ENCODE measurements around the gene CEP192.
"Not testable (repeated sequence)": the region's sequence is repeated elsewhere in the genome, so short reads cannot be mapped to it uniquely, and the experiment has no call there.

The CEP192 gene

DNA sequence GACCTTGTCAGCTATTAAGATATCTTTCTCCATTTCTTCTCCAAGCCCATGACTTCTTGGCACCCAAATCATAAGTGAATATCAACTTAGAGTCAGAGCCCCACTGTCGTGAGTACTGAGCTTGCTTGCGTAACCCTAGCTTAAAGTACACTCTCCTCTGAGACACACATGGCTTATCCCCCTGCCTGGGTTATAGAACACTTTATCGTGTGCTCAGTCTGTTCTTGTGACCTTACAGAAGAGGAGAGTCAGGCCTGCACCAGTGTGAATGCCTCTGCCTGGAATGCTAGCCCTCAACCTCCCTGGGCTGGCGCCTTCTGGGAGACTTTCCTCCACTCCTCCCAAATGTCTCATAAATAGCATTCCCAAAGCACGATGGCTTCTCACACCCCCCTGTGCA, 79.3 kb downstream of the CEP192 start:
- H3K36me3 ChIP-seq (ENCODE audit: insufficient read depth, low read length), result peaks cover 96% of the 10 kb centered on the region
- H3K9ac ChIP-seq (ENCODE audit: low read depth, low read length, poor library complexity, severe bottlenecking), result no peak overlapping the region
- H3K4me2 ChIP-seq (ENCODE audit: low read depth, low read length, poor library complexity, severe bottlenecking), result no peak overlapping the region
- no peaks in the 10 kb centered on the region for H3K4me1 ChIP-seq (ENCODE audit: insufficient read depth, low read length, poor library complexity, severe bottlenecking)
- no peak for TF ChIP-seq EZH2phosphoT487 (IDR thresholded peaks at IDR 0.05; ENCODE audit: borderline replicate concordance)
- TF ChIP-seq, protein P1, sequence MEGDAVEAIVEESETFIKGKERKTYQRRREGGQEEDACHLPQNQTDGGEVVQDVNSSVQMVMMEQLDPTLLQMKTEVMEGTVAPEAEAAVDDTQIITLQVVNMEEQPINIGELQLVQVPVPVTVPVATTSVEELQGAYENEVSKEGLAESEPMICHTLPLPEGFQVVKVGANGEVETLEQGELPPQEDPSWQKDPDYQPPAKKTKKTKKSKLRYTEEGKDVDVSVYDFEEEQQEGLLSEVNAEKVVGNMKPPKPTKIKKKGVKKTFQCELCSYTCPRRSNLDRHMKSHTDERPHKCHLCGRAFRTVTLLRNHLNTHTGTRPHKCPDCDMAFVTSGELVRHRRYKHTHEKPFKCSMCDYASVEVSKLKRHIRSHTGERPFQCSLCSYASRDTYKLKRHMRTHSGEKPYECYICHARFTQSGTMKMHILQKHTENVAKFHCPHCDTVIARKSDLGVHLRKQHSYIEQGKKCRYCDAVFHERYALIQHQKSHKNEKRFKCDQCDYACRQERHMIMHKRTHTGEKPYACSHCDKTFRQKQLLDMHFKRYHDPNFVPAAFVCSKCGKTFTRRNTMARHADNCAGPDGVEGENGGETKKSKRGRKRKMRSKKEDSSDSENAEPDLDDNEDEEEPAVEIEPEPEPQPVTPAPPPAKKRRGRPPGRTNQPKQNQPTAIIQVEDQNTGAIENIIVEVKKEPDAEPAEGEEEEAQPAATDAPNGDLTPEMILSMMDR (conservative IDR thresholded peaks at IDR 0.05; ENCODE audit: low read length), result no peak
- no peaks in the 10 kb centered on the region for H4K20me1 ChIP-seq (ENCODE audit: insufficient read depth, low read length, poor library complexity, severe bottlenecking)
- no peak overlapping the region for H2AFZ ChIP-seq (ENCODE audit: low read length)
- H3K4me3 ChIP-seq (ENCODE audit: low read length, poor library complexity, severe bottlenecking), result no peak overlapping the region
- no peaks in the 10 kb centered on the region for H3K9me3 ChIP-seq (ENCODE audit: insufficient read depth, low read depth, low read length)
- no peaks in the 10 kb centered on the region for H3K79me2 ChIP-seq (ENCODE audit: insufficient read depth, low read length)
- no peaks in the 10 kb centered on the region for H3K27me3 ChIP-seq (ENCODE audit: insufficient read depth, low read length, poor library complexity, severe bottlenecking)
- no peaks in the 10 kb centered on the region for H3K9me2 ChIP-seq (replicated peaks; ENCODE audit: low read depth, low read length)
- no peaks in the 10 kb centered on the region for H3F3A ChIP-seq (ENCODE audit: low read depth)

DNA sequence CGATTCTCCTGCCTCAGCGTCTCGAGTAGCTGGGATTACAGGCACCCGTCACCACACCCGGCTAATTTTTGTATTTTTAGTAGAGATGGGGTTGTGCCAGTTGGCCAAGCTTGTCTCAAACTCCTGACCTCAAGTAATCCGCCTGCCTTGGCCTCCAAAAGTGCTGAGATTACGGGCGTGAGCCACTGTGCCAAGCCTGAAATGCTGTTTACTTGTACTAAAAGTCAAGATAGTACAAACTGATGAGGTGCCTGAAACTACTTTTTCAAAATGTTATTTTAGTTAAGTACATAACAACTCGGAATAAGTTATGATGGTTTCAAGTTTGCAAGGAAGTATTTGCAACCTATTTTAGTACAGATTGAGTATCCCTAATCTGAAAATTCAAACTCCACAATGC, 85.7 kb downstream of the CEP192 start:
- Histone ChIP-seq H3K9me3 (ENCODE audit: insufficient read depth, low read depth, low read length) (no peaks in the 10 kb centered on the region), H3K4me3 (ENCODE audit: low read length, poor library complexity, severe bottlenecking) (no peak overlapping the region), H3K36me3 (ENCODE audit: insufficient read depth, low read length) (peaks cover 48% of the 10 kb centered on the region; the same call in 1 of the 2 replicates), H3K4me2 (ENCODE audit: low read depth, low read length, poor library complexity, severe bottlenecking) (no peak overlapping the region), H3K79me2 (ENCODE audit: insufficient read depth, low read length) (no peaks in the 10 kb centered on the region), H4K20me1 (ENCODE audit: insufficient read depth, low read length, poor library complexity, severe bottlenecking) (no peaks in the 10 kb centered on the region), H3F3A (ENCODE audit: low read depth) (no peaks in the 10 kb centered on the region), H3K9ac (ENCODE audit: low read depth, low read length, poor library complexity, severe bottlenecking) (no peak overlapping the region), H3K4me1 (ENCODE audit: insufficient read depth, low read length, poor library complexity, severe bottlenecking) (no peaks in the 10 kb centered on the region), H2AFZ (ENCODE audit: low read length) (no peak overlapping the region), H3K9me2 (replicated peaks; ENCODE audit: low read depth, low read length) (no peaks in the 10 kb centered on the region), H3K27me3 (ENCODE audit: insufficient read depth, low read length, poor library complexity, severe bottlenecking) (no peaks in the 10 kb centered on the region)
- TF ChIP-seq, protein P1 (conservative IDR thresholded peaks at IDR 0.05; ENCODE audit: low read length), result no peak
- TF ChIP-seq EZH2phosphoT487 (IDR thresholded peaks at IDR 0.05; ENCODE audit: borderline replicate concordance), result no peak

DNA sequence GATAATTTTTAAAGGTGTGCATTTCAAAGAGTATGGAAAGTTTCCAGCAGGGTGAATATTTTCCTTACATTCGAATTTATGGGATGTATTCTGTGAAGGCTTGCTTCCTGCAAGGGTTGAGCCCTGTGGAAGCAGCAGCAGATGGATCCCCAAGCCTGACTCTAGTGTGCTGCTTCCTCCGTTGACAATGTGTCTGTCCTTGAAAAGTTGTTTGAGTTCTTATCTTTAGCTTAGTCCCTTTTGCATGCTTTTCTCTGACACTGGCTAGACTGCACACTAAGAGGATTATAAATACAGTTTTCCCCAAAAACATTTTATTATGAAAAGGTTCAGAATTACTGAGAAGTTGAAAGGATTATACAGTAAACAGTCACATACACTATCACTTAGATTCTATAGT, 86.3 kb downstream of the CEP192 start:
- Histone ChIP-seq H3F3A (ENCODE audit: low read depth) (no peaks in the 10 kb centered on the region), H3K36me3 (ENCODE audit: insufficient read depth, low read length) (peaks cover 42% of the 10 kb centered on the region; the same call in 1 of the 2 replicates), H3K27me3 (ENCODE audit: insufficient read depth, low read length, poor library complexity, severe bottlenecking) (no peaks in the 10 kb centered on the region), H2AFZ (ENCODE audit: low read length) (no peak overlapping the region), H3K4me2 (ENCODE audit: low read depth, low read length, poor library complexity, severe bottlenecking) (no peak overlapping the region), H3K4me1 (ENCODE audit: insufficient read depth, low read length, poor library complexity, severe bottlenecking) (no peaks in the 10 kb centered on the region), H3K9ac (ENCODE audit: low read depth, low read length, poor library complexity, severe bottlenecking) (no peak overlapping the region), H3K9me2 (replicated peaks; ENCODE audit: low read depth, low read length) (no peaks in the 10 kb centered on the region), H4K20me1 (ENCODE audit: insufficient read depth, low read length, poor library complexity, severe bottlenecking) (no peaks in the 10 kb centered on the region), H3K4me3 (ENCODE audit: low read length, poor library complexity, severe bottlenecking) (no peak overlapping the region), H3K9me3 (ENCODE audit: insufficient read depth, low read depth, low read length) (no peaks in the 10 kb centered on the region), H3K79me2 (ENCODE audit: insufficient read depth, low read length) (no peaks in the 10 kb centered on the region)
- no peak for TF ChIP-seq EZH2phosphoT487 (IDR thresholded peaks at IDR 0.05; ENCODE audit: borderline replicate concordance)
- TF ChIP-seq, protein P1 (conservative IDR thresholded peaks at IDR 0.05; ENCODE audit: low read length), result no peak

DNA sequence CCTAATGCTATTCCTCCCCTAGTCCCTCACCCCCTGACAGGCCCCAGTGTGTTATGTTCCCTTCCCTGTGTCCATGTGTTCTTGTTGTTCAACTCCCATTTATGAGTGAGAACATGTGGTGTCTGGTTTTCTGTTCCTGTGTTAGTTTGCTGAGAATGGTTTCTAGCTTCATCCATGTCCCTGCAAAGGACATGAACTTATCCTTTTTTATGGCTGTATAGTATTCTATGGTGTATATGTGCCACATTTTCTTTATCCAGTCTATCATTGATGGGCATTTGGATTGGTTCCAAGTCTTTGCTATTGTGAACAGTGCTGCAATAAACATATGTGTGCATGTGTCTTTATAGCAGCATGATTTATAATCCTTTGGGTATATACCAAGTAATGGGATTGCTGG, 86.9 kb downstream of the CEP192 start:
- not testable (repeated sequence) for H4K20me1 ChIP-seq (ENCODE audit: insufficient read depth, low read length, poor library complexity, severe bottlenecking); H3K9ac ChIP-seq (ENCODE audit: low read depth, low read length, poor library complexity, severe bottlenecking); H3K79me2 ChIP-seq (ENCODE audit: insufficient read depth, low read length); H3K4me2 ChIP-seq (ENCODE audit: low read depth, low read length, poor library complexity, severe bottlenecking); H3K4me1 ChIP-seq (ENCODE audit: insufficient read depth, low read length, poor library complexity, severe bottlenecking); H3F3A ChIP-seq (ENCODE audit: low read depth); H3K27me3 ChIP-seq (ENCODE audit: insufficient read depth, low read length, poor library complexity, severe bottlenecking); H3K4me3 ChIP-seq (ENCODE audit: low read length, poor library complexity, severe bottlenecking); H3K9me2 ChIP-seq (replicated peaks; ENCODE audit: low read depth, low read length); H3K9me3 ChIP-seq (ENCODE audit: insufficient read depth, low read depth, low read length); H2AFZ ChIP-seq (ENCODE audit: low read length)
- H3K36me3 ChIP-seq (ENCODE audit: insufficient read depth, low read length), result peaks cover 36% of the 10 kb centered on the region; the same call in 1 of the 2 replicates
